ENCODE data around the gene CENPM.

- TF ChIP-seq CTCF (IDR thresholded peaks at IDR 0.05; ENCODE audit: poor library complexity) (no peak), EZH2 (IDR thresholded peaks at IDR 0.05; ENCODE audit: borderline replicate concordance) (no peak)
Observed at GRCh38 chr22:41928593-41929417, 18.1 kb downstream of the CENPM start.
